CD14-positive monocyte (primary cell): ENCODE results near the gene CLDN3. TPM values are rescaled to one million over a fixed set of nuclear protein-coding genes. Genes with fewer than 3 reads are reported as not detected.
A peak's percentile ranks its signal among the peaks of the same experiment; 100 is the strongest.

ENCODE experiments used
- DNase-seq, 3 donors: peaks; one replicate each; pipeline ENCODE4 v3.0.0-alpha.2; 2011 to 2022
- H2AFZ ChIP-seq: 2 replicates; pipeline ENCODE4 v1.6.0; 2012; ENCODE audit warnings: mild to moderate bottlenecking, low read depth, low read length, inconsistent platforms; ENCODE audit not compliant: insufficient read depth, poor library complexity, severe bottlenecking
- H3K27ac ChIP-seq, 2 donors: 1 replicate in 1 of 2; 2 replicates in 1 of 2; pipeline ENCODE4 v1.5.1; 2012 to 2013; ENCODE audit warnings: low read length in 2 of 2, control low read depth in 1 of 2, inconsistent platforms in 1 of 2, low read depth in 1 of 2, mild to moderate bottlenecking in 1 of 2
- H3K27me3 ChIP-seq, 2 donors: one replicate each; pipeline versions ENCODE4 v1.6.0 to v1.6.1; 2011 to 2013; ENCODE audit warnings: low read length in 2 of 2; ENCODE audit not compliant: control insufficient read depth in 2 of 2, insufficient read depth in 2 of 2
- H3K36me3 ChIP-seq, 2 donors: replicated peaks in 1 of 2; 1 replicate in 1 of 2; 2 replicates in 1 of 2; pipeline versions ENCODE4 v1.5.1 to v1.6.1; 2012 to 2013; ENCODE audit warnings: low read length in 2 of 2, control low read depth in 1 of 2, inconsistent platforms in 1 of 2, mild to moderate bottlenecking in 1 of 2; ENCODE audit not compliant: insufficient read depth in 2 of 2, control insufficient read depth in 1 of 2
- H3K4me1 ChIP-seq, 2 donors: 1 replicate in 1 of 2; 2 replicates in 1 of 2; pipeline versions ENCODE4 v1.5.1 to v1.6.1; 2012 to 2013; ENCODE audit warnings: low read length in 2 of 2, control low read depth in 1 of 2, inconsistent platforms in 1 of 2, mild to moderate bottlenecking in 1 of 2, moderate library complexity in 1 of 2; ENCODE audit not compliant: insufficient read depth in 2 of 2, control insufficient read depth in 1 of 2
- H3K4me2 ChIP-seq: replicated peaks from 2 replicates; pipeline ENCODE3; 2012; ENCODE audit warnings: low read length, moderate library complexity, mild to moderate bottlenecking; ENCODE audit not compliant: poor library complexity, severe bottlenecking; ENCODE audit errors: extremely low read depth
- H3K4me3 ChIP-seq, 3 experiments: fragments of 200-600 bp in 1 of 3; sonication (generic) in 1 of 3; replicated peaks in 1 of 3; 1 replicate in 2 of 3; 2 replicates in 1 of 3; pipeline ENCODE4 v1.5.1; 2011 to 2013; ENCODE audit warnings: low read length in 3 of 3, mild to moderate bottlenecking in 3 of 3, control low read depth in 2 of 3, low read depth in 2 of 3, inconsistent platforms in 1 of 3, moderate library complexity in 1 of 3
- H3K79me2 ChIP-seq: 2 replicates; pipeline ENCODE4 v1.6.0; 2012; ENCODE audit warnings: mild to moderate bottlenecking, control low read depth, inconsistent platforms, low read length, moderate library complexity; ENCODE audit not compliant: insufficient read depth
- H3K9ac ChIP-seq: 2 replicates; pipeline ENCODE4 v1.6.0; 2017; ENCODE audit warnings: low read length, mild to moderate bottlenecking; ENCODE audit not compliant: insufficient read depth, poor library complexity, severe bottlenecking
- H3K9me3 ChIP-seq, 2 donors: replicated peaks in 1 of 2; 1 replicate in 1 of 2; 2 replicates in 1 of 2; pipeline versions ENCODE4 v1.5.1 to v1.6.1; 2012 to 2013; ENCODE audit warnings: low read length in 2 of 2, control low read depth in 1 of 2; ENCODE audit not compliant: control insufficient read depth in 1 of 2, insufficient read depth in 1 of 2
- H4K20me1 ChIP-seq: 2 replicates; pipeline ENCODE4 v1.6.0; 2012; ENCODE audit warnings: mild to moderate bottlenecking, low read length, control low read depth, moderate library complexity; ENCODE audit not compliant: insufficient read depth
- H3K27ac Mint-ChIP-seq, 7 donors: one replicate each; pipeline ENCODE4 v1.8.0; 2020; ENCODE audit warnings: mild to moderate bottlenecking in 7 of 7, mixed read lengths in 7 of 7, moderate library complexity in 6 of 7, inconsistent platforms in 2 of 7
- H3K27me3 Mint-ChIP-seq, 3 donors: one replicate each; pipeline ENCODE4 v1.8.0; 2021 to 2022; ENCODE audit warnings: low read depth in 3 of 3, mild to moderate bottlenecking in 3 of 3, mixed read lengths in 3 of 3, moderate library complexity in 3 of 3, inconsistent platforms in 1 of 3
- H3K36me3 Mint-ChIP-seq, 2 donors: one replicate each; pipeline ENCODE4 v1.8.0; 2020; ENCODE audit warnings: mixed read lengths in 2 of 2, inconsistent platforms in 1 of 2, mild to moderate bottlenecking in 1 of 2
- H3K4me1 Mint-ChIP-seq: one replicate; pipeline ENCODE4 v1.8.0; 2020; ENCODE audit warnings: mild to moderate bottlenecking, mixed read lengths
- H3K4me3 Mint-ChIP-seq, 2 donors: one replicate each; pipeline ENCODE4 v1.8.0; 2020; ENCODE audit warnings: mild to moderate bottlenecking in 2 of 2, mixed read lengths in 2 of 2, moderate library complexity in 1 of 2
- H3K9me3 Mint-ChIP-seq, 7 donors: one replicate each; pipeline ENCODE4 v1.8.0; 2020 to 2022; ENCODE audit warnings: mixed read lengths in 7 of 7, mild to moderate bottlenecking in 6 of 7, moderate library complexity in 6 of 7, inconsistent platforms in 2 of 7
- CTCF ChIP-seq: fragments of 200-600 bp; IDR thresholded peaks from one replicate; pipeline ENCODE4 v1.8.0; 2022; ENCODE audit warnings: antibody characterized with exemption, mild to moderate bottlenecking
- WGBS: methylation state at CpG from one replicate; pipeline ENCODE4 v1.1.5; 2013; ENCODE audit warnings: missing lambda C conversion rate; ENCODE audit not compliant: insufficient coverage; 5-methylcytosine and 5-hydroxymethylcytosine counted together
- intact Hi-C, 2 donors: fragments of 100-400 bp; cut with micrococcal nuclease; formaldehyde crosslinking; loops; one replicate each; pipeline versions ENCODE4 v1.15.0 to v1.15.1; 2023
- polyA plus RNA-seq, 3 donors: library from polyadenylated mRNA; depleted of rRNA in 1 of 3; unstranded in 2 of 3; stranded (reverse) in 1 of 3; fragments of 300-500 nt in 2 of 3; fragments of >200 nt in 1 of 3; fragmentation: Illumina TruSeq in 2 of 3; gene quantifications; 1 replicate in 2 of 3; 2 replicates in 1 of 3; pipeline ENCODE4 v1.2.3, GENCODE V29; 2012 to 2021

CLDN3 gene
- polyA plus RNA-seq, 3 donors, result not detected

GRCh38 chr7:73773700-73774517 is 3.8 kb upstream of the CLDN3 start:
- H2AFZ ChIP-seq, result no peak overlapping the region
- intact Hi-C loops, result loop anchor here in 1 of 2 donors (10.0 kb wide), 2 partner anchors 51 to 271 kb away; no protein-coding TSS in a partner anchor
- H3K27me3 Mint-ChIP-seq, result peaks cover 38 to 50% (median 40%) of the 10 kb centered on the region in 3 donors
- DNase-seq, result no peak
- no peaks in the 10 kb centered on the region for H3K36me3 ChIP-seq
- no peak overlapping the region for H3K9ac ChIP-seq
- 50% methylated on average over 3 of the region's 6 CpGs for WGBS
- peak overlapping the region in 1 of 2 donors; percentile 26 for H3K4me3 Mint-ChIP-seq
- H3K27me3 ChIP-seq, result peaks cover 4 to 33% of the 10 kb centered on the region in 2 donors
- peaks cover 8% of the 10 kb centered on the region for H3K4me1 Mint-ChIP-seq
- H3K9me3 Mint-ChIP-seq, result peaks cover 0 to 11% (median 0%) of the 10 kb centered on the region in 7 donors
- no peaks in the 10 kb centered on the region for H3K9me3 ChIP-seq
- H3K4me1 ChIP-seq, result peaks cover 7 to 9% of the 10 kb centered on the region in 2 donors
- H3K36me3 Mint-ChIP-seq, result no peaks in the 10 kb centered on the region
- no peak overlapping the region for H3K27ac ChIP-seq
- H3K79me2 ChIP-seq, result no peaks in the 10 kb centered on the region
- TF ChIP-seq CTCF, result no peak
- H3K27ac Mint-ChIP-seq, result no peak overlapping the region
- H3K4me3 ChIP-seq, result no peak overlapping the region
- H3K4me2 ChIP-seq, result no peak overlapping the region
- H4K20me1 ChIP-seq, result no peaks in the 10 kb centered on the region

GRCh38 chr7:73770860-73771670 is 995 bp upstream of the CLDN3 start:
- Histone ChIP-seq H2AFZ (no peak overlapping the region), H3K27ac (no peak overlapping the region), H3K9ac (no peak overlapping the region), H3K4me1 (peaks cover 7 to 9% of the 10 kb centered on the region in 2 donors), H3K36me3 (no peaks in the 10 kb centered on the region), H3K9me3 (no peaks in the 10 kb centered on the region), H4K20me1 (no peaks in the 10 kb centered on the region), H3K4me2 (no peak overlapping the region), H3K27me3 (peaks cover 9 to 49% of the 10 kb centered on the region in 2 donors), H3K4me3 (no peak overlapping the region), H3K79me2 (no peaks in the 10 kb centered on the region)
- Mint-ChIP-seq H3K4me1 (peaks cover 10% of the 10 kb centered on the region), H3K27me3 (peaks cover 56 to 68% (median 57%) of the 10 kb centered on the region in 3 donors), H3K4me3 (peak overlapping the region in 1 of 2 donors; percentile 84), H3K27ac (no peak overlapping the region), H3K36me3 (no peaks in the 10 kb centered on the region), H3K9me3 (peaks cover 0 to 11% (median 2%) of the 10 kb centered on the region in 7 donors)
- TF ChIP-seq CTCF, result no peak
- intact Hi-C loops, result loop anchor here in 1 of 2 donors (10.0 kb wide), 2 partner anchors 54 to 274 kb away; no protein-coding TSS in a partner anchor
- no peak for DNase-seq
- 87% methylated on average over 11 of the region's 17 CpGs for WGBS
